ENCODE results near the gene DNAH1.

Gene DNAH1

DNA sequence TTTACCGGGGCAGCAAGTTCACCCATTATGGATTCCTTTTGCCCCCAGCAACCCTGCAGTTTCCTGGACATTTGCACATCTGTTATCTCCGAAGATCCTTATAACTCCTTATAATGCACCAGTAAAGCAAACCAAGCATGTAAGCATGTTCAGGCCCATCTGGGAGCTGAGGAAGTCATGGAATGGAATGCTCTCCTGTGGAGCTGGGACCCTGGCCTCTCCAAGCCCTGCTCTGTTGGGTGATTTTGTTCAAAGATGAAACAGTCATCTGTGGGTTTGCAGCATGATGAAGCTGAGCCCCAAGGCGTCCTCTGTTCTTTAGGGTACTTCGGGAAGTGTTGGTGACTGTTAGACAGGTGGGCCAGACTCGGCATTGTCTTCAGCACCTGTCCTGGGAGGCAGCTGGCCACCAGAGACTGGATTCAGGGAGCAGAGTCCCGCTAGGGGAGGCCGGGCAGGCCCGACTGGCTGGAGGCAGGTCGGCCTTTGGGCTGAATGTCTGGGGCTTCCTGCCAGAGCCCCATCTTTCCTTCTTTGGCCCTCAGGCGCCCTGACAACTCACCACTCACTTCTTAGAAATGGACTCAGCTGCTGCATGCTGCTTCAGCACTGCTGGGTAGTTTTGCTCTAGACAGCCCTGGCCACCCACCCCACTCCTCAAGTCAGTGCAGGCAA lies 3.9 kb downstream of the DNAH1 start:
- Histone ChIP-seq H3K4me1 (peaks cover 27% of the 10 kb centered on the region), H3K27ac (no peak overlapping the region), H3K9me3 (no peaks in the 10 kb centered on the region), H3K9ac (no peak overlapping the region), H4K20me1 (peaks cover 8% of the 10 kb centered on the region; the same call in 1 of the 2 replicates), H3K36me3 (no peaks in the 10 kb centered on the region), H3K4me2 (no peak overlapping the region), H3K27me3 (no peaks in the 10 kb centered on the region), H3K4me3 (no peak overlapping the region)
- TF ChIP-seq Cebpa-rat (IDR thresholded peaks at IDR 0.05) = no peak

DNA sequence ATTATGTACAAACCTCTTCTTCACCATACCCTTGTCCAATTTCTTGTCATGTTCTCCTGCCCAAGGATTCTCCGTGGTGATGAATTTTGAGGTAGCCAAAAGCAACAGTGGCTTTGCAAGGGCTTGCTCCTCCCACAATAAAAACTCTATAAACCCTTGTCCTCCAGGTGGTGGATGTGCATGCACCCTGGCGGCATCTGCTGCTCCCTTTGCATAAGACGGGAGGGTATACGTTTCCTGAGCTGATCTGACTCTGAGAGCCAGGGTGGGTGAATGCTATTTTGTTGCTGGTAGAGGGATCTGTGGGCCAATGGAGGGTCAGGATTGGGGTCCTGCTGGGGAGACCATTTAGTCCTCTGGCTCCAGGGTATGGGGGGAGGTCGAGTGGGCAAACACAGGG lies 5.4 kb downstream of the DNAH1 start:
- H3K27me3 ChIP-seq = no peaks in the 10 kb centered on the region
- peaks cover 15% of the 10 kb centered on the region for H3K4me1 ChIP-seq
- peaks cover 8% of the 10 kb centered on the region; the same call in 1 of the 2 replicates for H4K20me1 ChIP-seq
- no peak overlapping the region for H3K4me3 ChIP-seq
- no peak for TF ChIP-seq Cebpa-rat (IDR thresholded peaks at IDR 0.05)
- no peak overlapping the region for H3K9ac ChIP-seq
- H3K36me3 ChIP-seq = no peaks in the 10 kb centered on the region; the same call in 1 of the 2 replicates
- H3K9me3 ChIP-seq = no peaks in the 10 kb centered on the region
- no peak overlapping the region for H3K4me2 ChIP-seq
- H3K27ac ChIP-seq = no peak overlapping the region

DNA sequence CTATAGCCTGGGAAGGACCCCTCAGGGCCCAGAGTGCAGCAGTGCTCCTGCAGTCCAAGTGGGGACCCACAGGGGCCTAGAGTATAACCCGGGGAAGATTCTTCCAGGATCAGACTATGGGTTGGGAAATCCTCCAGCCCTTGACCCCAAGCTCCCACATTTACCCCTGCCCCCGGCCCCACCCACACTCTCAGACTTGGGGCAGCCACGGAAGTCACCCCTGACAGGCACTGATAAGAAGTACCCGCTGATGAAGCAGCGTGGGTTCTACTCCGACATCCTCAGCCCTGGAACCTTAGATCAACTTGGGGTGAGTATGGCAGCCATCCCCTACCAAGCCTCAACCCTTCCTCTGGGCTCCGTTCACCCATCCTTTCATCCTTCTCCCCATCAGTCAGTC lies 6.3 kb downstream of the DNAH1 start:
- Histone ChIP-seq H3K4me2 (no peak overlapping the region), H3K36me3 (no peaks in the 10 kb centered on the region; the same call in 1 of the 2 replicates), H3K27me3 (no peaks in the 10 kb centered on the region), H3K9ac (no peak overlapping the region), H3K4me3 (no peak overlapping the region), H3K27ac (no peak overlapping the region), H3K9me3 (no peaks in the 10 kb centered on the region), H4K20me1 (peaks cover 8% of the 10 kb centered on the region; the same call in 1 of the 2 replicates), H3K4me1 (peaks cover 10% of the 10 kb centered on the region)
- TF ChIP-seq Cebpa-rat (IDR thresholded peaks at IDR 0.05) = no peak

- no peak for TF ChIP-seq Cebpa-rat (IDR thresholded peaks at IDR 0.05)
- Histone ChIP-seq H3K9ac (no peak overlapping the region), H3K36me3 (no peaks in the 10 kb centered on the region; the same call in 1 of the 2 replicates), H3K4me2 (no peak overlapping the region), H3K4me1 (no peaks in the 10 kb centered on the region), H3K27me3 (no peaks in the 10 kb centered on the region), H3K27ac (no peak overlapping the region; the same call in 1 of the 2 replicates), H4K20me1 (no peaks in the 10 kb centered on the region), H3K4me3 (no peak overlapping the region), H3K9me3 (no peaks in the 10 kb centered on the region)
Observed at GRCh38 chr3:52323526-52324295, 7.6 kb downstream of the DNAH1 start.

GRCh38 chr3:52324676-52325075 lies 8.6 kb downstream of the DNAH1 start:
- H3K27me3 ChIP-seq = no peaks in the 10 kb centered on the region
- H3K36me3 ChIP-seq = no peaks in the 10 kb centered on the region; the same call in 1 of the 2 replicates
- no peak overlapping the region for H3K4me3 ChIP-seq
- no peak overlapping the region for H3K4me2 ChIP-seq
- H3K27ac ChIP-seq = no peak overlapping the region
- no peaks in the 10 kb centered on the region for H4K20me1 ChIP-seq
- no peak for TF ChIP-seq Cebpa-rat (IDR thresholded peaks at IDR 0.05)
- H3K4me1 ChIP-seq = no peaks in the 10 kb centered on the region
- H3K9me3 ChIP-seq = no peaks in the 10 kb centered on the region
- H3K9ac ChIP-seq = no peak overlapping the region

DNA sequence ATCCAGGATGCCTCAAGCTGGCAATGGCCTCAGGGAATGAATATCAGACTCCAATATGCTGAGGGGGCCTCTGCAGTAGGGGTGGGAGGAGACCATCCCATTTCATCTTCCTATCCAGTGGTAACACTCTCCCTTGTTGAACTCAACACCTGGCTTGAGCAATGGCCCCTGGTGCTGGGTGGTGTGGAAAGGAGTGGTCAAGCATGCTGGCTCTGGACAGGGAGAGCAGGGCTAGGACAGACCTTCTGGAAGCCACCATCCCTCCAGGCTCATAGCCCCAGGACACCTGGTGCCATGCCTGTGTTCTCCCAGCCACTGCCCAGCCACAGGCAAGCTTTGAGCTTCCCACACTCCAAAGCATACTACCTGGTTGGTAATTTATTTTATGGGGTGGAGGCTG lies 9.6 kb downstream of the DNAH1 start:
- H3K4me2 ChIP-seq = no peak overlapping the region
- no peak for TF ChIP-seq Cebpa-rat (IDR thresholded peaks at IDR 0.05)
- H3K27me3 ChIP-seq = no peaks in the 10 kb centered on the region
- H3K4me3 ChIP-seq = no peak overlapping the region
- peaks cover under 1% of the 10 kb centered on the region; the same call in 1 of the 2 replicates for H3K36me3 ChIP-seq
- no peaks in the 10 kb centered on the region for H3K4me1 ChIP-seq
- no peaks in the 10 kb centered on the region for H4K20me1 ChIP-seq
- H3K27ac ChIP-seq = no peak overlapping the region
- no peak overlapping the region for H3K9ac ChIP-seq
- H3K9me3 ChIP-seq = no peaks in the 10 kb centered on the region

GRCh38 chr3:52326976-52327375 lies 10.9 kb downstream of the DNAH1 start:
- TF ChIP-seq Cebpa-rat (IDR thresholded peaks at IDR 0.05) = no peak

DNA sequence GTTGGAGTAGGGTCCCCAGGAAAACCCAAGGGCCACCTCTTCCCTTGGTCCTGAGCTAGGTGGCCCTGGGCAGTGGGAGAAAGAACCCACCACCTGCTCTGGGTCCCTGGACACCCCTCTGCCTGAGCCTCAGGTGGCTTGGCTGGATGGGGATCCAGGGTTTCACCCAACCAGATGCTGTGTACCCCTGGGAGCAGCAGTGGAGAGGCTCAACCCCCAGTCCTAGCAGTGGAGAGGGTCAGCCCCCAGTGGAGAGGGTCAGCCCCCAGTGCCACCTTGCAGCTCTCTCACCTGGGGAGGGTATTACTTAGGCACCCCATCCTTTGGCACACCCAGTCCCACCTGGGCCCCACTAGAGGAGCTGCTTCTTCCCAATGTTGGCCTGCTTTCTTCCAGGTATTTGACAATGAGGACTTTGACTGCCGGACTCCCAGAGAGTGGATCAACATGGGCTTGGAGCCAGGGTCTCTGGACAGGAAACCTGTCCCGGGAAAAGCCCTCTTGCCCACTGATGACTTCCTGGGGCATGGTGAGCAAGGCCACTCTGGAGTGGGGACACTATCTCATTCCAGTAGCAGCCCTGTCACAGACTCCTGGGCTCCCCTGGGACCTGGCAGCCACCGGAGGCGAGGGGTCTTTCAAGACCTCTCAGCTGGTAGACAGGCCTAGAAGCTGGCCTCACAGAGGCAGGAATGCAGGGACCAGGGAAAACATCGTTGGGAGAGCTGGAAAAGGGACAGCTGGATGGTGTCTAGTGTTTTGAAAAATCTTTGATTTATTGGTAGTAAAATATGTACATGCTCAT lies 11.6 kb downstream of the DNAH1 start:
- TF ChIP-seq Cebpa-rat (IDR thresholded peaks at IDR 0.05) = no peak
- H3K27me3 ChIP-seq = no peaks in the 10 kb centered on the region
- peaks cover 14% of the 10 kb centered on the region for H3K36me3 ChIP-seq
- no peak overlapping the region for H3K27ac ChIP-seq
- H3K4me3 ChIP-seq = no peak overlapping the region
- no peak overlapping the region for H3K9ac ChIP-seq
- H3K4me2 ChIP-seq = no peak overlapping the region
- no peaks in the 10 kb centered on the region for H3K4me1 ChIP-seq
- H3K9me3 ChIP-seq = no peaks in the 10 kb centered on the region
- H4K20me1 ChIP-seq = no peaks in the 10 kb centered on the region

More at GRCh38 chr3:52326976-52327375, 10.9 kb downstream of the DNAH1 start:
- Histone ChIP-seq H3K36me3 (peaks cover 10% of the 10 kb centered on the region), H3K4me3 (no peak overlapping the region), H3K9me3 (no peaks in the 10 kb centered on the region), H3K27me3 (no peaks in the 10 kb centered on the region), H3K27ac (no peak overlapping the region), H3K4me2 (no peak overlapping the region), H3K9ac (no peak overlapping the region), H4K20me1 (no peaks in the 10 kb centered on the region), H3K4me1 (no peaks in the 10 kb centered on the region)

- no peak overlapping the region for H3K4me2 ChIP-seq
- peaks cover 18% of the 10 kb centered on the region for H3K36me3 ChIP-seq
- no peaks in the 10 kb centered on the region for H3K9me3 ChIP-seq
- no peak for TF ChIP-seq Cebpa-rat (IDR thresholded peaks at IDR 0.05)
- H3K9ac ChIP-seq = no peak overlapping the region
- no peak overlapping the region for H3K27ac ChIP-seq
- H3K4me1 ChIP-seq = no peaks in the 10 kb centered on the region
- no peaks in the 10 kb centered on the region for H4K20me1 ChIP-seq
- no peak overlapping the region for H3K4me3 ChIP-seq
- no peaks in the 10 kb centered on the region for H3K27me3 ChIP-seq
Observed at GRCh38 chr3:52328536-52329080, 12.5 kb downstream of the DNAH1 start.
